ENCODE measurements around the gene HRH3. TPM values are rescaled to one million over a fixed set of nuclear protein-coding genes. Genes with fewer than 3 reads are reported as not detected.

HRH3 gene
- total RNA-seq, 2 donors from 2014 or later: 0.44 TPM; not detected in 1

GRCh38 chr20:62255976-62256375 lies 35.9 kb upstream of the HRH3 start:
- H3K9ac ChIP-seq (ENCODE audit: extremely low read depth, low read length, poor library complexity, severe bottlenecking): no peak overlapping the region

DNA sequence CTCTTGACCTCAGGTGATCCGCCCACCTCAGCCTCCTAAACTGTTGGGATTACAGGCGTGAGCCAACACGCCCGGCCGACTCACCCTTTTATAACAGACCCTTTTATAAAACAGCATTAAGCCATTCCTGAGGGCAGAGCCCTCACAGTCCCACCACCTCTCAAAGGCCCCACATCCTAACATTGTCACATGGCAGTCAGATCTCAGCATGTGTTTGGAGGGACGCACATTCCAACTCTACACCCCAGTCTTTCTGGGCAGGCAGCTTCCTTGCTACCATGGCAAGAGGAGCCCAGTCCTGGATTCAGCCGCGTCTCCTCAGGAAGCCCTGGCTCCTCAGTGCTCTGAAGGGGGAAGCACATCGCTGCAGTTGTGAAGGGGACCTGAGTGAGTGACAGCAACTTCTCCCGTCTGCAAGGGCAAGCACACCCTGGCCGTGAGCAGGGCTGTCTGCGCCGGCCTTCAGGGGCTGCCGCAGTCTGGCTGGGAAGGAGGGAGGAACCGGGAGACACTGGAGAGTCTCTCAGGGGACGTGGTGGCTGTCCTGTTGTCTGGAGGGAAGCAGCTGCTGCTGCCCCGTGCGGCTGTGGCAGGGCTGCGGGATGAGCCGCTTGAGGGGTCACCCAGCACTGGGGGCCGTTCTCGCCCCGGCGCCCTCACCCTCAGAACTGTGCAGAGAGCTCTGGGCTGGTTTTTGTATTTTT lies 34.1 kb upstream of the HRH3 start:
- Mint-ChIP-seq H3K27me3 (ENCODE audit: insufficient read depth) (no peaks in the 10 kb centered on the region), H3K9me3 (no peaks in the 10 kb centered on the region), H3K4me3 (no peak overlapping the region), H3K36me3 (ENCODE audit: low read depth) (peaks cover 31% of the 10 kb centered on the region), H3K27ac (peak overlapping the region; percentile 85), H3K4me1 (no peaks in the 10 kb centered on the region)
- Histone ChIP-seq H3K27me3 (ENCODE audit: control insufficient read depth, insufficient read depth, low read length, poor library complexity, severe bottlenecking) (no peaks in the 10 kb centered on the region), H3K4me1 (ENCODE audit: control insufficient read depth, insufficient read depth, low read length) (no peaks in the 10 kb centered on the region), H3K36me3 (ENCODE audit: control insufficient read depth, insufficient read depth, low read length) (peaks cover 24% of the 10 kb centered on the region), H3K9ac (ENCODE audit: extremely low read depth, low read length, poor library complexity, severe bottlenecking) (no peak overlapping the region), H3K27ac (ENCODE audit: low read depth, low read length) (peak overlapping the region; percentile 8), H3K4me3 (ENCODE audit: low read length) (no peak overlapping the region), H3K9me3 (ENCODE audit: control insufficient read depth, low read length) (no peaks in the 10 kb centered on the region)
- TF ChIP-seq, protein P1, sequence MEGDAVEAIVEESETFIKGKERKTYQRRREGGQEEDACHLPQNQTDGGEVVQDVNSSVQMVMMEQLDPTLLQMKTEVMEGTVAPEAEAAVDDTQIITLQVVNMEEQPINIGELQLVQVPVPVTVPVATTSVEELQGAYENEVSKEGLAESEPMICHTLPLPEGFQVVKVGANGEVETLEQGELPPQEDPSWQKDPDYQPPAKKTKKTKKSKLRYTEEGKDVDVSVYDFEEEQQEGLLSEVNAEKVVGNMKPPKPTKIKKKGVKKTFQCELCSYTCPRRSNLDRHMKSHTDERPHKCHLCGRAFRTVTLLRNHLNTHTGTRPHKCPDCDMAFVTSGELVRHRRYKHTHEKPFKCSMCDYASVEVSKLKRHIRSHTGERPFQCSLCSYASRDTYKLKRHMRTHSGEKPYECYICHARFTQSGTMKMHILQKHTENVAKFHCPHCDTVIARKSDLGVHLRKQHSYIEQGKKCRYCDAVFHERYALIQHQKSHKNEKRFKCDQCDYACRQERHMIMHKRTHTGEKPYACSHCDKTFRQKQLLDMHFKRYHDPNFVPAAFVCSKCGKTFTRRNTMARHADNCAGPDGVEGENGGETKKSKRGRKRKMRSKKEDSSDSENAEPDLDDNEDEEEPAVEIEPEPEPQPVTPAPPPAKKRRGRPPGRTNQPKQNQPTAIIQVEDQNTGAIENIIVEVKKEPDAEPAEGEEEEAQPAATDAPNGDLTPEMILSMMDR (conservative IDR thresholded peaks at IDR 0.05): no peak
- 87 to 91% methylated on average over 14 to 24 of the region's 24 CpGs for WGBS, 2 experiments (ENCODE audit: insufficient coverage in 1 of 2, insufficient read length in 1 of 2)
- DNase-seq: no peak

More at GRCh38 chr20:62255976-62256375, 35.9 kb upstream of the HRH3 start:
- Histone ChIP-seq H3K9me3 (ENCODE audit: control insufficient read depth, low read length) (no peaks in the 10 kb centered on the region), H3K4me1 (ENCODE audit: control insufficient read depth, insufficient read depth, low read length) (no peaks in the 10 kb centered on the region), H3K4me3 (ENCODE audit: low read length) (no peak overlapping the region), H3K36me3 (ENCODE audit: control insufficient read depth, insufficient read depth, low read length) (peaks cover 39% of the 10 kb centered on the region), H3K27me3 (ENCODE audit: control insufficient read depth, insufficient read depth, low read length, poor library complexity, severe bottlenecking) (no peaks in the 10 kb centered on the region), H3K27ac (ENCODE audit: low read depth, low read length) (no peak overlapping the region)
- DNase-seq: no peak
- 93 to 99% methylated on average over 10 of the region's 10 CpGs for WGBS, 2 experiments (ENCODE audit: insufficient coverage in 1 of 2, insufficient read length in 1 of 2)
- Mint-ChIP-seq H3K36me3 (ENCODE audit: low read depth) (peaks cover 44% of the 10 kb centered on the region), H3K4me1 (no peaks in the 10 kb centered on the region), H3K9me3 (no peaks in the 10 kb centered on the region), H3K27me3 (ENCODE audit: insufficient read depth) (no peaks in the 10 kb centered on the region), H3K4me3 (no peak overlapping the region), H3K27ac (no peak overlapping the region)
- TF ChIP-seq, protein P1 (conservative IDR thresholded peaks at IDR 0.05): no peak

DNA sequence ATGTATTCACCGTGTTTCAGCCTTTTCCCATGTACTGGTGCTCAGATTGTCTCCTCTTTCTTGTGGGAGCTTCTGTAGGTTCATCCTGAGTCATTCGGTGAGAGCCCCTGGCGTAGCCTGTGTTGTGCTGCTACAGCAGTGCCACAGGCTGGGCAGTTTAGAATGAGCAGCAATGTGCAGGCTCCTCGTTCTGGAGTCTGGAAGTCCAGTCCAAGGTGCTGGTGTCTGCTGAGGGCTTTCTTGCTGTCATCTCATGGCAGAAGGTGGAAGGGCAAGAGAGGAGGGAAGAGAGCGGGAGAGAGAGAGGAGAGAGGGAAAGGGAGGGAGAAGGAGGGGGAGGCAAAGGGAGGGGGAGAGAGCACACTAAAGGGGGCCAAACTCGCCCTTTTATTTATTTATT lies 33.3 kb upstream of the HRH3 start:
- peaks cover 18% of the 10 kb centered on the region for H3K36me3 ChIP-seq (ENCODE audit: control insufficient read depth, insufficient read depth, low read length)
- WGBS, 2 experiments (ENCODE audit: insufficient coverage in 1 of 2, insufficient read length in 1 of 2): 85 to 88% methylated on average over 4 to 5 of the region's 6 CpGs
- H3K36me3 Mint-ChIP-seq (ENCODE audit: low read depth): peaks cover 25% of the 10 kb centered on the region
- TF ChIP-seq, protein P1 (conservative IDR thresholded peaks at IDR 0.05): no peak
- DNase-seq: no peak
- no peak overlapping the region for H3K4me3 ChIP-seq (ENCODE audit: low read length)
- no peaks in the 10 kb centered on the region for H3K4me1 Mint-ChIP-seq
- no peak overlapping the region for H3K27ac ChIP-seq (ENCODE audit: low read depth, low read length)
- no peak overlapping the region for H3K9ac ChIP-seq (ENCODE audit: extremely low read depth, low read length, poor library complexity, severe bottlenecking)
- no peaks in the 10 kb centered on the region for H3K27me3 ChIP-seq (ENCODE audit: control insufficient read depth, insufficient read depth, low read length, poor library complexity, severe bottlenecking)
- H3K27ac Mint-ChIP-seq: no peak overlapping the region
- H3K9me3 Mint-ChIP-seq: no peaks in the 10 kb centered on the region
- no peaks in the 10 kb centered on the region for H3K27me3 Mint-ChIP-seq (ENCODE audit: insufficient read depth)
- no peaks in the 10 kb centered on the region for H3K4me1 ChIP-seq (ENCODE audit: control insufficient read depth, insufficient read depth, low read length)
- H3K9me3 ChIP-seq (ENCODE audit: control insufficient read depth, low read length): no peaks in the 10 kb centered on the region
- H3K4me3 Mint-ChIP-seq: no peak overlapping the region
